PC-9 (cell line): ENCODE measurements around the gene ARMH1. TPM values are rescaled to one million over a fixed set of nuclear protein-coding genes. Genes with fewer than 3 reads are reported as not detected.

Experiments
- BruUV-seq: library from RNA; stranded (reverse); fragments of 400-500 nt; replicated peaks from 2 replicates; lab custom pipeline; 2021; lab: Mats Ljungman, UMichigan
- CTCF ChIA-PET: fragments of 300-600 bp; sonication (Branson Sonifier 250); formaldehyde crosslinking; loops from one replicate; lab custom pipeline; 2022; ENCODE audit warnings: antibody characterized with exemption; lab: Charles Lee
- POLR2A ChIA-PET: fragments of 300-600 bp; sonication (Branson Sonifier 250); formaldehyde crosslinking; loops from one replicate; lab custom pipeline; 2022; ENCODE audit warnings: antibody characterized with exemption; ENCODE audit not compliant: unreplicated experiment; lab: Charles Lee
- DNase-seq, 2 experiments: peaks; one replicate each; pipeline versions ENCODE4 v3.0.0 to v3.0.0-alpha.2; 2015 to 2022; ENCODE audit warnings: mixed read lengths in 1 of 2
- H2AFZ ChIP-seq: fragments of 200-600 bp; sonication (generic); 2 replicates; pipeline ENCODE4 v1.8.1; 2017; ENCODE audit warnings: antibody characterized with exemption
- H3F3A ChIP-seq: fragments of 200-600 bp; sonication (generic); 2 replicates; pipeline ENCODE4 v1.8.1; 2017; ENCODE audit warnings: antibody characterized with exemption, mild to moderate bottlenecking, low read depth; ENCODE audit not compliant: insufficient read depth
- H3K27ac ChIP-seq: fragments of 200-600 bp; sonication (generic); 2 replicates; pipeline ENCODE4 v1.6.1; 2016; ENCODE audit warnings: mixed run types
- H3K27me3 ChIP-seq: fragments of 200-600 bp; sonication (generic); 2 replicates; pipeline ENCODE4 v1.6.1; 2016; ENCODE audit warnings: low read depth, mixed run types; ENCODE audit not compliant: insufficient read depth
- H3K36me3 ChIP-seq: fragments of 200-600 bp; sonication (generic); 2 replicates; pipeline ENCODE4 v1.6.1; 2016; ENCODE audit warnings: low read depth, mixed run types
- H3K4me1 ChIP-seq: fragments of 200-600 bp; sonication (generic); replicated peaks from 2 replicates; pipeline ENCODE4 v1.6.1; 2016; ENCODE audit warnings: mixed run types; ENCODE audit not compliant: insufficient read depth
- H3K4me2 ChIP-seq: fragments of 200-600 bp; sonication (generic); 2 replicates; pipeline ENCODE4 v1.6.1; 2017; ENCODE audit warnings: mixed run types
- H3K4me3 ChIP-seq: fragments of 200-600 bp; sonication (generic); 2 replicates; pipeline ENCODE4 v1.6.1; 2016; ENCODE audit warnings: mixed run types
- H3K79me2 ChIP-seq: fragments of 200-600 bp; sonication (generic); 2 replicates; pipeline ENCODE4 v1.6.1; 2017; ENCODE audit warnings: low read depth, mixed run types
- H3K9me2 ChIP-seq: fragments of 200-600 bp; sonication (generic); 2 replicates; pipeline ENCODE4 v1.8.1; 2017; ENCODE audit warnings: mild to moderate bottlenecking; ENCODE audit not compliant: insufficient read depth
- H3K9me3 ChIP-seq: fragments of 200-600 bp; sonication (generic); 2 replicates; pipeline ENCODE4 v1.8.1; 2016; ENCODE audit warnings: low read depth; ENCODE audit not compliant: insufficient read depth
- H4K20me1 ChIP-seq: fragments of 200-600 bp; sonication (generic); 2 replicates; pipeline ENCODE4 v1.8.1; 2017; ENCODE audit not compliant: insufficient read depth
- EZH2 ChIP-seq: fragments of 200-600 bp; sonication (generic); IDR thresholded peaks from 2 replicates; pipeline ENCODE4 v1.8.0; 2017; ENCODE audit warnings: antibody characterized with exemption, low read depth
- intact Hi-C: fragments of 100-400 bp; cut with micrococcal nuclease; formaldehyde crosslinking; loops from one replicate; pipeline ENCODE4 v1.10.0; 2022; ENCODE audit not compliant: unreplicated experiment
- total RNA-seq: library from RNA; stranded (reverse); gene quantifications from 2 replicates; pipeline ENCODE4 v1.2.3, GENCODE V29; 2021
- TF ChIP-seq, protein P1 (sequence below): fragments of 200-600 bp; sonication (generic); conservative IDR thresholded peaks from 2 replicates; pipeline ENCODE4 v1.6.1; 2017; ENCODE audit warnings: mixed run types, antibody characterized with exemption, mild to moderate bottlenecking, moderate library complexity

The ARMH1 gene
- total RNA-seq, 1 experiment from 2014 or later: 16.9 TPM

GRCh38 chr1:44650159-44650831 is 24.2 kb upstream of the ARMH1 start:
- no peak overlapping the region for H3K4me2 ChIP-seq
- TF ChIP-seq, protein P1, sequence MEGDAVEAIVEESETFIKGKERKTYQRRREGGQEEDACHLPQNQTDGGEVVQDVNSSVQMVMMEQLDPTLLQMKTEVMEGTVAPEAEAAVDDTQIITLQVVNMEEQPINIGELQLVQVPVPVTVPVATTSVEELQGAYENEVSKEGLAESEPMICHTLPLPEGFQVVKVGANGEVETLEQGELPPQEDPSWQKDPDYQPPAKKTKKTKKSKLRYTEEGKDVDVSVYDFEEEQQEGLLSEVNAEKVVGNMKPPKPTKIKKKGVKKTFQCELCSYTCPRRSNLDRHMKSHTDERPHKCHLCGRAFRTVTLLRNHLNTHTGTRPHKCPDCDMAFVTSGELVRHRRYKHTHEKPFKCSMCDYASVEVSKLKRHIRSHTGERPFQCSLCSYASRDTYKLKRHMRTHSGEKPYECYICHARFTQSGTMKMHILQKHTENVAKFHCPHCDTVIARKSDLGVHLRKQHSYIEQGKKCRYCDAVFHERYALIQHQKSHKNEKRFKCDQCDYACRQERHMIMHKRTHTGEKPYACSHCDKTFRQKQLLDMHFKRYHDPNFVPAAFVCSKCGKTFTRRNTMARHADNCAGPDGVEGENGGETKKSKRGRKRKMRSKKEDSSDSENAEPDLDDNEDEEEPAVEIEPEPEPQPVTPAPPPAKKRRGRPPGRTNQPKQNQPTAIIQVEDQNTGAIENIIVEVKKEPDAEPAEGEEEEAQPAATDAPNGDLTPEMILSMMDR: no peak
- TF ChIP-seq EZH2: no peak
- H3K4me1 ChIP-seq: no peaks in the 10 kb centered on the region
- H4K20me1 ChIP-seq: no peaks in the 10 kb centered on the region; the same call in 1 of the 2 replicates
- H2AFZ ChIP-seq: no peak overlapping the region
- H3K27ac ChIP-seq: no peak overlapping the region
- no peaks in the 10 kb centered on the region; the same call in 1 of the 2 replicates for H3K36me3 ChIP-seq
- ChIA-PET POLR2A (no interaction called here), CTCF (interaction anchor here (0.6 kb wide), 1 partner anchor 433 kb away, joined by 5 read pairs; no protein-coding TSS in a partner anchor)
- no peak overlapping the region for H3K4me3 ChIP-seq
- no peaks in the 10 kb centered on the region for H3K79me2 ChIP-seq
- no peaks in the 10 kb centered on the region for H3K27me3 ChIP-seq
- peaks cover 10% of the 10 kb centered on the region; the same call in 1 of the 2 replicates for H3F3A ChIP-seq
- DNase-seq: no peak
- H3K9me3 ChIP-seq: no peaks in the 10 kb centered on the region
- intact Hi-C loops: loop anchor here (5.0 kb wide), 1 partner anchor 643 kb away; no protein-coding TSS in a partner anchor
- no peaks in the 10 kb centered on the region for H3K9me2 ChIP-seq
- BruUV-seq: no TSS peak

- no peaks in the 10 kb centered on the region for H3K9me2 ChIP-seq
- H3K9me3 ChIP-seq: no peaks in the 10 kb centered on the region
- intact Hi-C loops: loop anchor here (5.0 kb wide), 1 partner anchor 644 kb away; no protein-coding TSS in a partner anchor
- no TSS peak for BruUV-seq
- no peaks in the 10 kb centered on the region for H3K4me1 ChIP-seq
- TF ChIP-seq, protein P1: no peak
- TF ChIP-seq EZH2: no peak
- no peak overlapping the region for H3K27ac ChIP-seq
- no peak for DNase-seq
- ChIA-PET CTCF (interaction anchor here (0.6 kb wide), 3 partner anchors 9 to 434 kb away, joined by 3 to 9 read pairs (median 5); no protein-coding TSS in a partner anchor), POLR2A (no interaction called here)
- no peaks in the 10 kb centered on the region for H3K79me2 ChIP-seq
- H3K27me3 ChIP-seq: no peaks in the 10 kb centered on the region
- H4K20me1 ChIP-seq: no peaks in the 10 kb centered on the region; the same call in 1 of the 2 replicates
- peaks cover 10% of the 10 kb centered on the region; the same call in 1 of the 2 replicates for H3F3A ChIP-seq
- no peak overlapping the region for H2AFZ ChIP-seq
- no peaks in the 10 kb centered on the region for H3K36me3 ChIP-seq
- no peak overlapping the region for H3K4me2 ChIP-seq
- H3K4me3 ChIP-seq: no peak overlapping the region
Observed at GRCh38 chr1:44651069-44651468, 23.4 kb upstream of the ARMH1 start.

GRCh38 chr1:44652445-44653106 is 21.9 kb upstream of the ARMH1 start:
- Histone ChIP-seq H3K4me3 (no peak overlapping the region), H3K27me3 (no peaks in the 10 kb centered on the region), H3K9me3 (no peaks in the 10 kb centered on the region), H3K27ac (no peak overlapping the region), H3K79me2 (no peaks in the 10 kb centered on the region), H3K4me1 (no peaks in the 10 kb centered on the region), H2AFZ (no peak overlapping the region), H3K4me2 (no peak overlapping the region), H3F3A (peaks cover 10% of the 10 kb centered on the region; the same call in 1 of the 2 replicates), H3K9me2 (no peaks in the 10 kb centered on the region), H3K36me3 (no peaks in the 10 kb centered on the region), H4K20me1 (no peaks in the 10 kb centered on the region; the same call in 1 of the 2 replicates)
- DNase-seq: peak; percentile 50 to 79
- intact Hi-C loops: loop anchor here (1.0 to 5.0 kb wide), 6 partner anchors 44 to 645 kb away; no protein-coding TSS in a partner anchor
- CTCF ChIA-PET: interaction anchor here (0.5 to 2.0 kb wide), 11 partner anchors 12 to 437 kb away, joined by 3 to 13 read pairs (median 6); partner anchors contain the start of genes ARMH1 and TMEM53
- TF ChIP-seq, protein P1: peak; percentile 95
- no peak for TF ChIP-seq EZH2
- POLR2A ChIA-PET: interaction anchor here (0.5 to 0.6 kb wide), 3 partner anchors 51 to 570 kb away, joined by 4 to 14 read pairs (median 4); no protein-coding TSS in a partner anchor
- BruUV-seq: no TSS peak
